Calu3 (cell line): ENCODE data around the gene ARHGEF7. TPM values are rescaled to one million over a fixed set of nuclear protein-coding genes. Genes with fewer than 3 reads are reported as not detected.

Experiments used
- BruUV-seq: library from RNA; stranded (reverse); fragments of 400-500 nt; replicated peaks from 2 replicates; lab custom pipeline; 2021; lab: Mats Ljungman, UMichigan
- CTCF ChIA-PET: fragments of 300-600 bp; sonication (Branson Sonifier 250); formaldehyde crosslinking; loops from one replicate; lab custom pipeline; 2022; ENCODE audit warnings: antibody characterized with exemption; lab: Charles Lee
- DNase-seq: peaks from one replicate; pipeline ENCODE4 v3.0.0; 2022
- H3K27ac Mint-ChIP-seq: one replicate; pipeline ENCODE4 v1.8.0; 2022; ENCODE audit warnings: mixed read lengths; ENCODE audit not compliant: unreplicated experiment
- H3K27me3 Mint-ChIP-seq: one replicate; pipeline ENCODE4 v1.8.0; 2022; ENCODE audit warnings: mixed read lengths; ENCODE audit not compliant: unreplicated experiment
- H3K36me3 Mint-ChIP-seq: one replicate; pipeline ENCODE4 v1.8.0; 2022; ENCODE audit warnings: mild to moderate bottlenecking, moderate library complexity, mixed read lengths; ENCODE audit not compliant: insufficient read depth, unreplicated experiment
- H3K4me1 Mint-ChIP-seq: one replicate; pipeline ENCODE4 v1.8.0; 2022; ENCODE audit warnings: mild to moderate bottlenecking, low read depth, mixed read lengths; ENCODE audit not compliant: unreplicated experiment
- H3K4me3 Mint-ChIP-seq: one replicate; pipeline ENCODE4 v1.8.0; 2022; ENCODE audit warnings: mild to moderate bottlenecking, low read depth, moderate library complexity, mixed read lengths; ENCODE audit not compliant: unreplicated experiment
- H3K9me3 Mint-ChIP-seq: one replicate; pipeline ENCODE4 v1.8.0; 2022; ENCODE audit warnings: low read depth, mixed read lengths; ENCODE audit not compliant: unreplicated experiment
- intact Hi-C: fragments of 100-400 bp; cut with micrococcal nuclease; formaldehyde crosslinking; loops from one replicate; pipeline ENCODE4 v1.10.0; 2022; ENCODE audit not compliant: unreplicated experiment
- total RNA-seq: library from RNA; stranded (reverse); gene quantifications from 2 replicates; pipeline ENCODE4 v1.2.3, GENCODE V29; 2022
- TF ChIP-seq, protein P1 (sequence below): fragments of 200-600 bp; IDR thresholded peaks from one replicate; pipeline ENCODE4 v1.8.0; 2022; ENCODE audit warnings: antibody characterized with exemption; ENCODE audit not compliant: unreplicated experiment

Gene ARHGEF7
- total RNA-seq, 1 experiment from 2014 or later: 17.7 TPM

DNA sequence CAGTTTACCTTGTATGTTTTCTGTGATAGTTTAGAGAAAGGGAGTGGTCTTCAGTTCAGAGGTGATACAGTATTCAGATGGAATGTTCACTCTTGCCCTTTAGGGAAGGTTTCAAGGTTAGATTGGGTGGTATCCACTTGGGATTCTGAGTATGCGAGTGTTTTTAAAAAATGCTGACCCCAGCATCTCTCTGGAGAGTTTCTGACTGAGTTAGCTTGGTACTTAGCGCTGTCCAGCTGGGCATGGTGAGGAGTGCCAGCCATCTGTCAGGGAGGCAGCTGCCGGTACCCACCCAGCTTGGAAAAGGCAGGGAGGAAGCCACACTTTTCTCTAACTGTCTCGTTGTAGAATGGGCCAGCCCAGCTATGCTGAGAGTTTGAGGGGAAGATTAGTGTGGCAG is 63.3 kb downstream of the ARHGEF7 start:
- H3K27me3 Mint-ChIP-seq: no peaks in the 10 kb centered on the region
- no peak overlapping the region for H3K27ac Mint-ChIP-seq
- H3K9me3 Mint-ChIP-seq: no peaks in the 10 kb centered on the region
- no TSS peak for BruUV-seq
- H3K36me3 Mint-ChIP-seq: no peaks in the 10 kb centered on the region
- no peak for DNase-seq
- no peak overlapping the region for H3K4me3 Mint-ChIP-seq
- TF ChIP-seq, protein P1, sequence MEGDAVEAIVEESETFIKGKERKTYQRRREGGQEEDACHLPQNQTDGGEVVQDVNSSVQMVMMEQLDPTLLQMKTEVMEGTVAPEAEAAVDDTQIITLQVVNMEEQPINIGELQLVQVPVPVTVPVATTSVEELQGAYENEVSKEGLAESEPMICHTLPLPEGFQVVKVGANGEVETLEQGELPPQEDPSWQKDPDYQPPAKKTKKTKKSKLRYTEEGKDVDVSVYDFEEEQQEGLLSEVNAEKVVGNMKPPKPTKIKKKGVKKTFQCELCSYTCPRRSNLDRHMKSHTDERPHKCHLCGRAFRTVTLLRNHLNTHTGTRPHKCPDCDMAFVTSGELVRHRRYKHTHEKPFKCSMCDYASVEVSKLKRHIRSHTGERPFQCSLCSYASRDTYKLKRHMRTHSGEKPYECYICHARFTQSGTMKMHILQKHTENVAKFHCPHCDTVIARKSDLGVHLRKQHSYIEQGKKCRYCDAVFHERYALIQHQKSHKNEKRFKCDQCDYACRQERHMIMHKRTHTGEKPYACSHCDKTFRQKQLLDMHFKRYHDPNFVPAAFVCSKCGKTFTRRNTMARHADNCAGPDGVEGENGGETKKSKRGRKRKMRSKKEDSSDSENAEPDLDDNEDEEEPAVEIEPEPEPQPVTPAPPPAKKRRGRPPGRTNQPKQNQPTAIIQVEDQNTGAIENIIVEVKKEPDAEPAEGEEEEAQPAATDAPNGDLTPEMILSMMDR: no peak
- CTCF ChIA-PET: no interaction called here
- intact Hi-C loops: no loop called here
- no peaks in the 10 kb centered on the region for H3K4me1 Mint-ChIP-seq

DNA sequence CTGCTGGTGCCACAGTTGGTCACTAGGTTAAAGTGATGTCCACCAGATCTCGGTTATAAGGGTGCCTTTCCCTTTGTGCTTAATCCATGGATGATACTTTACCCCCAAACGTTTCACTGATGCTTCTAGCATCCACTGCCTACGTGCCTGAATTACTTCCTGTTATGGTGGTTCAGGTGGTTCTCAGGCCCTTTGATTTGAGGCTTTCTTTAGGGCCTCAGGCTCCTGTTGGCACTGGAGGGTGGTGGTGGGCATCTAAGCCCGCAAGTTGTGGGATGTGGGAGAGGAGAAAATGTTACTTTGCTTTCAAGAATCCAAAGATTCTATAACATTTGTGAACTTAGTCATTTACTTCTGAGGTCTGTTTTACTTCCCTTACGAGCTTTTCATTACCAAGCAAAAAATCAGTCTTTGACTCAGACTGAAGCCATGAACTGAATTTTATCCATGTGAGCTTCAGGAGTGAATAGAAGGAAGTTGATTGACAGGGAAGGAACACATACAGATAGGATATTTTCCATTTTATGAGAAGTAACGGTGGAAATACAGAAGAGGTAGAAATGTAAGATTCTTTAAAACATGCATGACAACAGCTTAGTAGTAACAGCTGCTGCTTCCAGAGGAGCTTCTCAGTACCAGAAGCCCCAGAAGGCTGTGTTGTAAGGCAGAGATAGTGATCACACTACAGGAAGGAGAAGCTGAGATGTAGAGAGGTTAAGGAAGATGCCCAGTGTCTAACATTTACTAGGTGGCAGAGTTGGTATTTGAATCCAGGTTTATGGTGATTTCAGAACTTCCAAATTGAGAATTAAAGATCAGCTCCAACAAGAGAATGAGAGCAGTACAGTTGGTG is 65.0 kb downstream of the ARHGEF7 start:
- no peak for DNase-seq
- TF ChIP-seq, protein P1: no peak
- Mint-ChIP-seq H3K9me3 (no peaks in the 10 kb centered on the region), H3K4me3 (no peak overlapping the region), H3K27ac (no peak overlapping the region), H3K27me3 (no peaks in the 10 kb centered on the region), H3K4me1 (no peaks in the 10 kb centered on the region), H3K36me3 (no peaks in the 10 kb centered on the region)
- CTCF ChIA-PET: no interaction called here
- BruUV-seq: no TSS peak
- intact Hi-C loops: no loop called here

DNA sequence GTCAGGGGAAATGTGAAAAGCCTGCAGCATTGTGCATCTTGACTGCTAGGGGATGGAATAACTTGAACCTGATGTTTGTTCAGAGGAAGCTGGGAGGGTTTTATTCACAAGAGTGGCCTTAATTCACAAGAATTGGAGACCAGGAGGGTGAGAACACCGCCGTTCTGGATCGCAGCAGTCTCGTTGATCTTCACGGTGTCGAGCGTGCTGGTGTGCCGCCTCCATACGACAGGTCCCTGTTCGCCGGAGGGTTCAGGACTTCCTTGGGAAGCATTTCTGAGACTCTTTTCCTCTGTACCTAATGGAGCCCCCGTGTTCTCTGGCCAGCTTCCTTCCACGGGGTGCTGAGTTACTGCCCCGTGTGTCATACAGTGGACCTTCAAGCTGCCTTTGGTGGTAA is 66.9 kb downstream of the ARHGEF7 start:
- CTCF ChIA-PET: no interaction called here
- TF ChIP-seq, protein P1: no peak
- H3K9me3 Mint-ChIP-seq: no peaks in the 10 kb centered on the region
- H3K27me3 Mint-ChIP-seq: no peaks in the 10 kb centered on the region
- no peak overlapping the region for H3K4me3 Mint-ChIP-seq
- no peaks in the 10 kb centered on the region for H3K4me1 Mint-ChIP-seq
- no peak for DNase-seq
- no TSS peak for BruUV-seq
- intact Hi-C loops: no loop called here
- H3K27ac Mint-ChIP-seq: no peak overlapping the region
- H3K36me3 Mint-ChIP-seq: no peaks in the 10 kb centered on the region

DNA sequence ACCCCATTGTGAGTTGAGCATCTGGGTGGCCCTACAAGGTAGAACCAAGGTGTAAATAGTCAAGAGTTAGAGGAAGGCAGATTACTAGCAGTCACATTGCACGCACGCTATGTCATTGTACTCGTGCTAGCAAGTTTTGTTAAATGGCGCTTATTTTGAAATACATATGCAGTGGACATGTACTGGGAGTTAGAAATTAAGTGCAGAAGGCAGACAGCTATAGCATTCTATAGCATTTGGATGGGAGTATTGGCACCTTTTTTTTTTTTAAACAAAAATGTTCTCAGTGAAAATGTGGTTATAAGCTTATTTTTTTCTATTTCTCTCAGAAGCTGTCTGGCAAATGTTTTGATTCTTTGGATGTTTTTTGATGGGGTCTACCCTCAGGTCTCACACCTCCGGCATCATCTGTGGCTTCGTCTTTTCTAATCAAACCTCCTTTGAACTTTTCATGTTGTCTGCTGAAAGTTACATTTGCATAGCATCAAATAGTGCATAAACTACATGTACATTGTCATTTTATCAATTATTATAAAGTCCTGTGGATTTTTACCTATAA is 68.1 kb downstream of the ARHGEF7 start:
- no peaks in the 10 kb centered on the region for H3K36me3 Mint-ChIP-seq
- H3K27ac Mint-ChIP-seq: no peak overlapping the region
- CTCF ChIA-PET: no interaction called here
- TF ChIP-seq, protein P1: no peak
- no TSS peak for BruUV-seq
- intact Hi-C loops: no loop called here
- H3K9me3 Mint-ChIP-seq: no peaks in the 10 kb centered on the region
- H3K4me1 Mint-ChIP-seq: peaks cover 7% of the 10 kb centered on the region
- no peaks in the 10 kb centered on the region for H3K27me3 Mint-ChIP-seq
- no peak for DNase-seq
- H3K4me3 Mint-ChIP-seq: no peak overlapping the region
